ENCODE results near the gene ESF1.
"Not testable (repeated sequence)": the region's sequence is repeated elsewhere in the genome, so short reads cannot be mapped to it uniquely, and the experiment has no call there.

The ESF1 gene

GRCh38 chr20:13738187-13738586 is 46.5 kb downstream of the ESF1 start:
- not testable (repeated sequence) for DNase-seq

DNA sequence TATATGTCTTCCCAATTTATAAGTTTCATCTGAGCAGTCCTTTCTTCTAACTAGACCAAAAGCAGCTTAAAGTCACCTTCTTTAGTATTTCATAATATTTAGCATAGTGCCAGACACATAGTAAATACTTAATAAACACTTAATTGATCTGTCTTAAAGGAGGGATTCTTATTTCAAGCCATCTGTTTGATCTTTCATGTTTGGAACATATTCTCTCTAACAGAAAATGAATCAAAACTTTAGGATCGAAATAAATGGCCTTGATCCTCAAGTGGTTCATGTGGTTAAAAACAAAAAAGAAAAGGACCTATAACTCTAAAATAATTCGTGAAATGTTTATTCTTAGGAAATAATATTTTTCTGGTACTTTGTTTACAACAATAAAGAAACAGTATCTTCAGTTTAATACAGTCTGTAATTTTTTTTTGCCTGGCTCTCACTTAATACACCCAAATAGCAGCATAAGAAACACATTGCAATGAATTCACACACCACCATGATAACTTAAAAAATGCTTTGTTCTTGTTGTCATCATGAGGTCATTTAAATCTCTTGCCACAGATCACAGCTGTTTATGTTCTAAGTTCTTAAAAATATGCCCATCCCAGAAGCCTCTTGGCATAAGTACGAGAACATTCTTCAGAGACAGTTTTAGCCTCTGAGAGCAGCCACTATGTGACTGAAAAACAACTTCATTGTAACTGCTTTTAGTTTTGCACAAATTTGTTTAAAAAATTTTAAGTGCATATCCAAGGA is 48.1 kb downstream of the ESF1 start:
- no peak for DNase-seq

- DNase-seq, result no peak
Observed at GRCh38 chr20:13735826-13736225, 48.9 kb downstream of the ESF1 start.

DNA sequence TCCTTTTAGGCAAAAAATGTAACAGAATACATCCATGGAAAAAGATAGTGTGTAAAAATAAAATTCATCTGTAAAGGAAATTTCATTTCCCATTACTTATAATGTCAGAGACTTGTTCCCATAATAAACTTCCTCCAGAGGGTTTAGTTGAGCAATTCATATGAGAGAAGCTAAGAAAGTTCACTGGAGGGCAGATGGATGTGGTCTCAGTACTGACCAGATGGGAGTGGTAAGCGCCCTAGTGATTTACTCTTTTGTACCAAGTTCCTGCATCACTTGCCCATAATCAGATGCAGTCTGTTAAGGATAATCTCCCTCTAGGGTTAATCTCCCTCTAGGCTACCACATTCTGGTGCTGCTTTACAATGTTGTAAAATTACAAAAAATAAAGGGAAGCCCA is 61.7 kb downstream of the ESF1 start:
- DNase-seq, result no peak

- DNase-seq, result no peak
Observed at GRCh38 chr20:13718171-13718570, 66.5 kb downstream of the ESF1 start.

GRCh38 chr20:13717631-13718044 is 67.1 kb downstream of the ESF1 start:
- DNase-seq, result no peak

DNA sequence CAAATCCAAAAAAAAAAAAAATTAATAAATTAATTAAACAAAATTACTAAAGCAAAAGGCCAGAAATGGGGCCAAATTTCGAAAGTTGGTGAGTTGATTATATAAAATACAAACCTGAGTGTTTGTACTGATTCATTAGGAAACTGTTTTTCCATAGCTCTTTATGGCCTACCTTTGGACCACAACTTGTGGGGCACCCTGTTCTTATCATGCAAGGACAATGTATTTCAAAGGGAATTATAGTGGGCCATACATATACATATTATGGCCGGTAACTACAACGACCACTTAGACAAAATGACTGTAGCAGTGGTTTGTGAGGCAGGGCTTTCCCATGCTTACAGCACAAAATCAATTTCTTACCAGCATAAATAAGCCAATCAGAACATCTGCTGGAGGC is 69.5 kb downstream of the ESF1 start:
- DNase-seq, result no peak

DNA sequence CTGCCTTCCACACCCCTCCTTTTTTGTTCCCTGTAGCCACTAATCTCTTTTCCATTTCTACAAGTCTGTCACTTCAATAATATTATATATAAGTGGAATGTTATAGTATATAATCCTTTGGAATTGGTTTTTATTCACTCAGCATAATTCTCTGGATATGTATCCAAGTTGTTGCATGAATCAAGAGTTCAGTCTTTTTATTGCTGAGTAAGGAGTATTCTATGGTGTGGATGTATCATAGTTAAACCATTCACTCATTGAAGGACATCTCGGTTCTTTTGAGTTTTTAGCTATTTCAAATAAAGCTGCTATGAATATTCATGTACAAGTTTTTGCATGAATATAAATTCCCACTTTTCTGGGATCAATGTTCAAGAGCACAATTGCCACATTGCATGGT is 76.5 kb downstream of the ESF1 start:
- no peak for DNase-seq

- DNase-seq, result no peak
Observed at GRCh38 chr20:13703265-13703664, 81.5 kb downstream of the ESF1 start.

- no peak for DNase-seq
Observed at GRCh38 chr20:13701486-13701885, 83.2 kb downstream of the ESF1 start.

DNA sequence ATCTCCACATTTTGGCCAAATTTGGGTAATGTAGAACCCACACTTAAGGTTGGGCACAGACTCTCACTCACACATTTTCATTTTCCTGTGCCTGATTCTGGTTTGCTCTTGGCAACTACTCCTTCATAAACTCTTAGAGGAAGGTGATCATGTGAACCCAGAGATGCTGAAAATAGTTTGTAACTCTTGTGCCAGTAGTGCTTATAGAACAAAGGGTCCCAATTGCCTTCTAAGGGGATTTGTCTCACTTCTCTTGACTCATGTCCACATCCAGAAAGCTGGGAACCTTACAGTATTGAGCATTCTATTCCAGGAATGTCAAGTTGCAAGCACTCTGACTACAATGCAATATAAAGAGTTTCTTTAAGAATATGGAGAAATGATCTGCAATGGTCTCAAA is 84.0 kb downstream of the ESF1 start:
- no peak for DNase-seq

DNA sequence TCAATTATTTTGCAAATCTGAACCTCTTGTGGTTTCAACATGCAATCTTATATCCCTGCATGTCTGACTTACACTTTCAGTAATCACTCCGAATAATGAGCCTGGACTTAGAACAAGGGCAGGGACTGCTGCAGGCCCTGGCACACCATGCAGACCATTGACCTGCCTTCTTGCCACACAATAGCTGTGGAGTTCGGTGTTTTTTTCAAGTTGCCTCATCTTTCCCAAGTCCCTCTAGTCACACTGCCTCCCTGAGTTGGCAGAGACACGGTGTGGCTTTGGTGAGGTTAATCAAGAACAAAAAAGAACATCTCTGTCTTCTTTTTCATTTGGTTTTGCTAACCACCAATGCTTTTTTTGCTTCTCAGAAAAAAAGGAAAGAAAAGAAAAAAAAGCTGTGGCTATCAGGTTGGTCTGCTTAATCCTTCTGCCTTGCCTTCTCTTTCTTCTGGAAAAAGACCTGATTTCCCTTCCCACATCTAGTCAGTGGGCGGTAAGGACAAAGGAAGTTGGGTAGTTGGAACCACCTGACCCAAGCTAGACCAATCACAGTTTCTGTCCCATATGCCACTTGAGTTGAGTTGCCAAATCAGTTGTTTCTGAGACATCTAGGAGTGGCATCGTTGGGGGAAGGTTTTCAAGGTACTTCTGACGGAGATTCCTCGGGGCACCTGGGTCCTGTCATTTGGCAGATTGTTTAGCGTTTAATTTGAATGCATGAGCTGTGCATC is 90.1 kb downstream of the ESF1 start:
- DNase-seq, result no peak

GRCh38 chr20:13692802-13693736 is 91.7 kb downstream of the ESF1 start:
- DNase-seq, result no peak

DNA sequence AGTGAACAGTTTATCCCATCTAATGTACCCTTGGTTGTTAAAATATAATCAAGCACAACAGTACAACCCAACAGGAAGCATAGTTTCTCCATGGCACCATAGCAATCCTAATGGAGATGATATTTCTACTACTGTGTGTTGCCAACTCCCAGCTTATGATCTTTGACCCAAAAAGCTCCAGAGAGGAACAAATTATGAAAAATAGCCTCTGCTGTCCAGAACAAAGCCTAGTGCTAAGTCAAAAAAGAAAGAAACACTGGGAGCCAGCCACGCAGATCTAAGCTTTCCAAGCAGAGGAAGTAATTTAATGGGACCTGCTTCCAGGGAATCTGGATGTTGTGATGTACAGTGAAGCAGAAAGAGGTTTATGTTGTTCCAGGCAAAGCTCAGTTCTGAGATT is 93.8 kb downstream of the ESF1 start:
- no peak for DNase-seq

DNA sequence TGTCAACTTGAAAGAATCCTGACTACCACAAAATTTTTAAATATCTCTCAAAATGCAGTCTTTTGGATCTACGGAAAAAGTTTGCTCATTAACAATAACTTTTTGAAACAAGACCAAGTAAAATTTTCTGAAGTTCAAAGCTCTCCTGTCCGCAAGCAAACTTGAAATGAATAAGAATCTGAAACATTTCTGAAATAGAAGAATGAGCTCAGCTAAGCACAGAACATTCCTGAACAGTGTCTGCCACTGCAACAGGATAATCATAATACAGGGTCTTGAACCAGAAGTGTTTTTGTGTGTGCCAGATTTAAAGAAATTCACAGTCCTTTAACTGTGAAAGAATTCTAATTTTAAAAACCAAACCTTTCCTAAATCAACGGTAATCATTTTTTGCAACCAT is 96.9 kb downstream of the ESF1 start:
- no peak for DNase-seq

DNA sequence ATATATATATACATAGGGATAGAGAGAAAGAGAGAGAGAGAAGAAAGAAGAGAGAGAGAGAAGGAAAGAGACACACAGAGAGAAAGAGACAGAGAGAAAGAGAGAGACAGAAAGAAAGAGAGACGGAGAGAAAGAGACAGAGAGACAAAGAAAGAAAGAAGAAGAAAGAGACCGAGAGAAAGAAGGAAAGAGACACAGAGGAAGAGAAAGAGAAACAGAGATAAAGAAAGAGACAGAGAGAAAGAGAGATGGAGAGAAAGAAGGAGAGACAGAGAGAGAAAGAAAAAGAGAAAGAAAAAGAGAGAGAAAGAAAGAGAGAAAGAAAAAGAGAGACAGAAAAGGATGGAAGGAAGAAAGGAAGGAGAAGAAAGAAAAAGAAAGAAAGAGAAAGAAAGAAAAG is 99.1 kb downstream of the ESF1 start:
- no peak for DNase-seq

GRCh38 chr20:13684566-13685222 is 100.0 kb downstream of the ESF1 start:
- no peak for DNase-seq

DNA sequence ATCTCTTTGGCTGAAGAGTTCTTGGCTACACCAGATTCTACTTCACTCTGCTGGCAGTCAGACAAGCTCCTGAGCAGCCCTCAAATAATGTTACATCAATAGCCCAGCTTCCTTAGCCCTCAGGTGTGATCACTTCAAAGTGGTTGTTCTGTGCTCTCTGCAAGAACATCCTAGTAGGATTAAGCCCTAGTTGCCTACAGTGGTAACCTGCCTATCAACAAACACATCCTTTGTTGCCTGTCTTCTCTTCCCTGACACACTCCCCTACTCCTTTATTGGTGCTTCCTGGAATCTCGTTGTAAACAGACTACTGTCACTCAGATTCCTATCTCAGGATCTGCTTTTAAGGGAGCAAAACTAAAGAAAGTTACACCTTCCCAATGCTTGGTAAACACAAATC is 100.9 kb downstream of the ESF1 start:
- DNase-seq, result no peak

DNA sequence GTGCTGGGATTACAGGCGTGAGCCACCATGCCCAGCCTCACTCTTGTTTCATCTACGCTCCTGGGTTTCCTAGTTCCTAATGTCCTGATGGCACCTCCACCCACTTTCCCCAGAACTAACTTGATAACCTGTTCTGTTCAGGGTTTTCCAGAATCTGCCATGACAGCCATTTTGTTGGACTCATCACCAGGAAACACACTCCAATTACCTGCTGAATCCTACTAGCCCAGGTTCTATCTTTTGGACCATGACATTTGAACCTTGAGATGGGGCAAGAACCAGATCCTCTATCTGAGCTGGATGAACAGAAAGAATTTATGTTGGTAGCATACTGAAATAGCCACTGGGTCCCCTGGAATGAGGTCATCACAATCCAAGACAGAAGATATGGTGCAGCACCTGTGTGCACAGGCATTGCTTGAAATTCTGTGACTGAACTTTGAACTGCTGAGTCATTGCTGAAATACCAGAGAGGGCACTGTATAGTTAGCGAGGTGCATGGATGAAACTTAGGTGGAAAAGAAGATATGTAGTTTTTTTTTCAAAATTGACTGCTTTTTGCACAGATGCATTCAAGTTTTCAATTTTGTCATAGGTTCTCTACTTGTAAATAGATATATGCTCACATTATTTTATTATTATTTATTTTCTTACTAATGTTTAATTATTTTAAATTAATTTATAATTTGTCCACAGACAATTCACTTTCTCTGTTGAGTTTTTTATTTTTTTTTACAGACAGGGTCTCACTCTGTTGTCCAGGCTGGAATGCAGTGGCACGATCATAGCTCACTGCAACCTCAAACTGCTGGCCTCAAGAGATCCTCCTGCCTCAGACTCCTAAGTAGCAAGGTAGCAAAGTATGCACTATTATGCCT is 103.2 kb downstream of the ESF1 start:
- no peak for DNase-seq

GRCh38 chr20:13678944-13679343 is 105.8 kb downstream of the ESF1 start:
- no peak for DNase-seq

- no peak for DNase-seq
Observed at GRCh38 chr20:13677241-13677640, 107.5 kb downstream of the ESF1 start.

DNA sequence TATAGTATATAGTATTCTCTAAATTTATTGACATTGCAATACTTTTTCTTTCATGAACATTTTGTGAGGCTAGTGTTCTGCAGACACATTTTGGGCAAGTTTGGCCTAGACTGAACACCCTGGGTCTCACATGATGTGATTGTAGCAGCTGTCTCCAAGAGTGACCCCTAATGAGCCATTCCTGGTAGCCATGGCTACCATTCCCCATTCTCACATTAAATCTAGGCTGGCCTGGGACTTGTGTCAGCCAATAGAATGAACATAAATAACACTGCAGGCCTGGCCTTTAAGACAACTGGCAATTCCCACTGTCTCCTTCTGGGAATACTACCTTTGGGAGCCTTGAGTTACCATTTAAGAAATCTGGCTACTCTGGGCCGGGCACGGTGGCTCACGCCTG is 108.0 kb downstream of the ESF1 start:
- no peak for DNase-seq

All from activated naive CD4-positive, alpha-beta T cell (primary cell).